Kidney (tissue), 22 donors: ENCODE measurements around the gene PFDN4. TPM values are rescaled to one million over a fixed set of nuclear protein-coding genes. Genes with fewer than 3 reads are reported as not detected.

Source experiments
- DNase-seq, 5 donors: peaks; one replicate each; pipeline ENCODE4 v3.0.0-alpha.2; 2013 to 2020
- FAIRE-seq: peaks from 2 replicates; lab custom pipeline; 2012; peaks lifted over from hg19 to GRCh38; lab: Jason Lieb, UNC
- H3K27ac ChIP-seq, 2 donors: one replicate each; pipeline ENCODE4 v1.7.0; 2013; ENCODE audit warnings: low read depth in 2 of 2, low read length in 2 of 2, inconsistent platforms in 1 of 2
- H3K27me3 ChIP-seq: one replicate; pipeline ENCODE4 v1.7.1; 2013; ENCODE audit warnings: low read length, inconsistent platforms; ENCODE audit not compliant: control insufficient read depth, insufficient read depth
- H3K36me3 ChIP-seq, 3 donors: one replicate each; pipeline versions ENCODE4 v1.7.0 to v1.7.1; 2013; ENCODE audit warnings: low read length in 3 of 3, control low read depth in 1 of 3, inconsistent platforms in 1 of 3; ENCODE audit not compliant: insufficient read depth in 3 of 3, control insufficient read depth in 2 of 3
- H3K4me1 ChIP-seq, 3 donors: one replicate each; pipeline versions ENCODE4 v1.7.0 to v1.7.1; 2013; ENCODE audit warnings: low read length in 3 of 3, inconsistent platforms in 1 of 3, low read depth in 1 of 3; ENCODE audit not compliant: control insufficient read depth in 2 of 3, insufficient read depth in 2 of 3
- H3K4me3 ChIP-seq, 3 donors: one replicate each; pipeline versions ENCODE4 v1.7.0 to v1.8.1; 2013; ENCODE audit warnings: low read length in 3 of 3, control low read depth in 1 of 3, inconsistent platforms in 1 of 3
- H3K9ac ChIP-seq, 3 donors: one replicate each; pipeline versions ENCODE4 v1.7.0 to v1.7.1; 2013; ENCODE audit warnings: low read length in 3 of 3, control low read depth in 1 of 3, inconsistent platforms in 1 of 3
- H3K9me3 ChIP-seq, 3 donors: one replicate each; pipeline versions ENCODE4 v1.7.0 to v1.7.1; 2013; ENCODE audit warnings: low read length in 3 of 3, control low read depth in 1 of 3, inconsistent platforms in 1 of 3; ENCODE audit not compliant: control insufficient read depth in 2 of 3, insufficient read depth in 1 of 3
- CTCF ChIP-seq: IDR thresholded peaks from 3 replicates; pipeline ENCODE4 v1.5.1; 2012; ENCODE audit warnings: mild to moderate bottlenecking, moderate library complexity, borderline replicate concordance; ENCODE audit not compliant: insufficient read depth; ENCODE audit errors: extremely low read depth
- intact Hi-C: fragments of 100-400 bp; cut with DNase I; formaldehyde crosslinking; loops from one replicate; pipeline ENCODE4 v1.11.1; 2022
- long read RNA-seq, 10 donors: library from polyadenylated mRNA in 1 of 10; unstranded in 1 of 10; transcript quantifications; one replicate each; pipeline ENCODE4 v2.0.0 and lab custom pipeline, GENCODE V29; 2021 to 2026
- polyA plus RNA-seq: library from polyadenylated mRNA; stranded (reverse); fragments of 350-450 nt; fragmentation: Illumina TruSeq; extraction: RNeasy Lipid Tissue Mini Kit (QIAGEN cat#74804); gene quantifications from one replicate; pipeline ENCODE4 v1.2.3, GENCODE V29; 2014; ENCODE audit warnings: low read depth, low replicate concordance; ENCODE audit not compliant: insufficient read depth
- total RNA-seq: library from RNA; stranded (reverse); fragmentation: NEBNext Ultra II Directional; extraction: Animal tissue kit (Norgen Biotek cat#: 25700); gene quantifications from one replicate; pipeline ENCODE4 v1.2.1, GENCODE V29; 2021
- donor health status: control.
- donor health status: control.
- donor health status: control.
- donor health status: control.
- donor health status: control.
- donor health status: DM: yes; HTN: yes; CAD: no.
- donor health status: Normal renal cell carcinoma (clear cell type).

PFDN4 gene
- 19.7 TPM for total RNA-seq
- polyA plus RNA-seq = 49.5 TPM
- long read RNA-seq, donor 1, transcript PFDN4-201 (4 exons, 1,462 nt) = major isoform, 24 of 36 reads
- long read RNA-seq, donor 1, partial matches to known transcripts = 12 of 36 reads
- long read RNA-seq, donor 1, other reads (novel, unspliced or antisense) = 0 of 36 reads
- long read RNA-seq, donor 2, transcript PFDN4-201 (4 exons, 1,462 nt) = major isoform, 29 of 36 reads
- long read RNA-seq, donor 2, partial matches to known transcripts = 6 of 36 reads
- long read RNA-seq, donor 2, other reads (novel, unspliced or antisense) = 0 of 36 reads
- long read RNA-seq, donor 3, transcript PFDN4-201 (4 exons, 1,462 nt) = major isoform, 45 of 60 reads
- long read RNA-seq, donor 3, partial matches to known transcripts = 14 of 60 reads
- long read RNA-seq, donor 3, other reads (novel, unspliced or antisense) = 0 of 60 reads
- long read RNA-seq, donor 4, transcript PFDN4-201 (4 exons, 1,462 nt) = major isoform, 26 of 26 reads
- long read RNA-seq, donor 4, partial matches to known transcripts = 0 of 26 reads
- long read RNA-seq, donor 4, other reads (novel, unspliced or antisense) = 0 of 26 reads
- long read RNA-seq, donor 5, partial matches to known transcripts = 0 of 1 reads
- long read RNA-seq, donor 5, other reads (novel, unspliced or antisense) = 0 of 1 reads
- long read RNA-seq, donor 6, transcript PFDN4-201 (4 exons, 1,462 nt) = major isoform, 91 of 141 reads
- long read RNA-seq, donor 6, partial matches to known transcripts = 50 of 141 reads
- long read RNA-seq, donor 6, other reads (novel, unspliced or antisense) = 0 of 141 reads
- long read RNA-seq, donor 7, transcript PFDN4-201 (4 exons, 1,462 nt) = major isoform, 6 of 13 reads
- long read RNA-seq, donor 7, partial matches to known transcripts = 1 of 13 reads
- long read RNA-seq, donor 7, other reads (novel, unspliced or antisense) = 6 of 13 reads
- long read RNA-seq, donor 8, transcript PFDN4-201 (4 exons, 1,462 nt) = major isoform, 29 of 40 reads
- long read RNA-seq, donor 8, partial matches to known transcripts = 11 of 40 reads
- long read RNA-seq, donor 8, other reads (novel, unspliced or antisense) = 0 of 40 reads
- long read RNA-seq, donor 9, transcript PFDN4-201 (4 exons, 1,462 nt) = major isoform, 36 of 46 reads
- long read RNA-seq, donor 9, partial matches to known transcripts = 10 of 46 reads
- long read RNA-seq, donor 9, other reads (novel, unspliced or antisense) = 0 of 46 reads
- long read RNA-seq, donor 10, transcript PFDN4-201 (4 exons, 1,462 nt) = major isoform, 31 of 40 reads
- long read RNA-seq, donor 10, partial matches to known transcripts = 9 of 40 reads
- long read RNA-seq, donor 10, other reads (novel, unspliced or antisense) = 0 of 40 reads

GRCh38 chr20:54207743-54208547 is at the start of gene PFDN4:
Gene PFDN4, plus strand, starts transcription at chr20:54208087. Its CDS starts 14 bp downstream, at chr20:54208101.
- peak within 1 kb of the TSS; percentile 85 to 91 (median 88) for H3K9ac ChIP-seq
- H3K36me3 ChIP-seq = no peaks in the 10 kb centered on the region
- H3K9me3 ChIP-seq = no peaks in the 10 kb centered on the region
- peak within 1 kb of the TSS; percentile 97 to 99 for H3K27ac ChIP-seq
- no peaks in the 10 kb centered on the region for H3K27me3 ChIP-seq
- peak; percentile 57 for TF ChIP-seq CTCF
- FAIRE-seq (no peak), DNase-seq (peak; percentile 90 to 92 (median 91))
- intact Hi-C loops = no loop called here
- H3K4me1 ChIP-seq = peaks cover 2 to 9% (median 3%) of the 10 kb centered on the region in 3 donors
- peak within 1 kb of the TSS; percentile 85 to 93 (median 90) for H3K4me3 ChIP-seq

GRCh38 chr20:54158226-54158625 is 49.7 kb upstream of the PFDN4 start:
- Histone ChIP-seq H3K27me3 (no peaks in the 10 kb centered on the region), H3K9me3 (no peaks in the 10 kb centered on the region), H3K36me3 (no peaks in the 10 kb centered on the region), H3K27ac (no peak overlapping the region), H3K4me1 (no peaks in the 10 kb centered on the region), H3K9ac (no peak overlapping the region), H3K4me3 (no peak overlapping the region)
- FAIRE-seq (no peak), DNase-seq (no peak)
- no peak for TF ChIP-seq CTCF
- intact Hi-C loops = no loop called here

GRCh38 chr20:54158856-54159418 is 49.0 kb upstream of the PFDN4 start:
- Histone ChIP-seq H3K27me3 (no peaks in the 10 kb centered on the region), H3K27ac (no peak overlapping the region), H3K9me3 (no peaks in the 10 kb centered on the region), H3K4me3 (no peak overlapping the region), H3K4me1 (no peaks in the 10 kb centered on the region), H3K9ac (no peak overlapping the region), H3K36me3 (no peaks in the 10 kb centered on the region)
- intact Hi-C loops = no loop called here
- TF ChIP-seq CTCF = no peak
- FAIRE-seq (no peak), DNase-seq (no peak)
